Progenitor cell of endocrine pancreas (in vitro differentiated cells): ENCODE data around the gene PHRF1. TPM values are rescaled to one million over a fixed set of nuclear protein-coding genes. Genes with fewer than 3 reads are reported as not detected.

Experiments used
- DNase-seq: peaks from one replicate; pipeline ENCODE4 v3.0.0; 2021; ENCODE audit warnings: low spot score; ENCODE audit not compliant: unreplicated experiment
- H3K27ac Mint-ChIP-seq: 2 replicates; pipeline ENCODE4 v1.8.0; 2021; ENCODE audit warnings: mild to moderate bottlenecking, moderate library complexity, mixed read lengths
- H3K27me3 Mint-ChIP-seq: 2 replicates; pipeline ENCODE4 v1.8.0; 2021; ENCODE audit warnings: mixed read lengths
- H3K36me3 Mint-ChIP-seq: 2 replicates; pipeline ENCODE4 v1.8.0; 2022; ENCODE audit warnings: mixed read lengths; ENCODE audit not compliant: insufficient read depth
- H3K4me1 Mint-ChIP-seq: 2 replicates; pipeline ENCODE4 v1.8.0; 2021; ENCODE audit warnings: low read depth, mixed read lengths
- H3K4me3 Mint-ChIP-seq: 2 replicates; pipeline ENCODE4 v1.8.0; 2021; ENCODE audit warnings: low read depth, mild to moderate bottlenecking, moderate library complexity, mixed read lengths
- H3K9me3 Mint-ChIP-seq: 2 replicates; pipeline ENCODE4 v1.8.0; 2021; ENCODE audit warnings: low read depth, mixed read lengths
- CTCF ChIP-seq: fragments of 200-600 bp; sonication (generic); IDR thresholded peaks from one replicate; pipeline ENCODE4 v1.5.0; 2021; ENCODE audit warnings: antibody characterized with exemption, mild to moderate bottlenecking; ENCODE audit not compliant: unreplicated experiment
- total RNA-seq: library from RNA; stranded (reverse); gene quantifications from 2 replicates; pipeline ENCODE4 v1.2.1, GENCODE V29; 2021

The PHRF1 gene
- total RNA-seq, 1 donor from 2014 or later: 44.4 TPM

- H3K4me3 Mint-ChIP-seq: no peak overlapping the region
- H3K27me3 Mint-ChIP-seq: no peaks in the 10 kb centered on the region
- H3K4me1 Mint-ChIP-seq: peaks cover 6% of the 10 kb centered on the region
- peaks cover 10% of the 10 kb centered on the region for H3K36me3 Mint-ChIP-seq
- no peak overlapping the region for H3K27ac Mint-ChIP-seq
- no peaks in the 10 kb centered on the region for H3K9me3 Mint-ChIP-seq
- TF ChIP-seq CTCF: no peak
- no peak for DNase-seq
Observed at GRCh38 chr11:655036-655726, 78.9 kb downstream of the PHRF1 start.

GRCh38 chr11:656426-656825 lies 80.2 kb downstream of the PHRF1 start:
- H3K9me3 Mint-ChIP-seq: no peaks in the 10 kb centered on the region
- peaks cover 8% of the 10 kb centered on the region for H3K36me3 Mint-ChIP-seq
- no peak for TF ChIP-seq CTCF

GRCh38 chr11:656866-657265 lies 80.6 kb downstream of the PHRF1 start:
- Mint-ChIP-seq H3K4me3 (no peak overlapping the region), H3K4me1 (peaks cover 6% of the 10 kb centered on the region), H3K36me3 (peaks cover 7% of the 10 kb centered on the region), H3K9me3 (no peaks in the 10 kb centered on the region), H3K27ac (no peak overlapping the region), H3K27me3 (no peaks in the 10 kb centered on the region)
- TF ChIP-seq CTCF: no peak
- DNase-seq: no peak

More at GRCh38 chr11:656426-656825, 80.2 kb downstream of the PHRF1 start:
- Mint-ChIP-seq H3K27ac (no peak overlapping the region), H3K27me3 (no peaks in the 10 kb centered on the region), H3K4me1 (peaks cover 6% of the 10 kb centered on the region), H3K4me3 (no peak overlapping the region)
- no peak for DNase-seq

GRCh38 chr11:657691-658126 lies 81.4 kb downstream of the PHRF1 start:
- H3K9me3 Mint-ChIP-seq: no peaks in the 10 kb centered on the region
- no peak for DNase-seq
- H3K36me3 Mint-ChIP-seq: peaks cover 5% of the 10 kb centered on the region
- H3K27me3 Mint-ChIP-seq: no peaks in the 10 kb centered on the region
- peaks cover 6% of the 10 kb centered on the region for H3K4me1 Mint-ChIP-seq
- no peak for TF ChIP-seq CTCF
- no peak overlapping the region for H3K4me3 Mint-ChIP-seq
- H3K27ac Mint-ChIP-seq: no peak overlapping the region

GRCh38 chr11:659532-660085 lies 83.3 kb downstream of the PHRF1 start:
- Mint-ChIP-seq H3K4me1 (peaks cover 6% of the 10 kb centered on the region), H3K4me3 (no peak overlapping the region), H3K36me3 (peaks cover 3% of the 10 kb centered on the region), H3K27me3 (no peaks in the 10 kb centered on the region), H3K27ac (no peak overlapping the region), H3K9me3 (no peaks in the 10 kb centered on the region)
- TF ChIP-seq CTCF: no peak
- DNase-seq: no peak
